WI38 (cell line): ENCODE measurements around the gene SMYD1.

Experiments
- H3K4me3 ChIP-seq: 2 replicates; pipeline ENCODE4 v1.5.1; 2011; ENCODE audit warnings: low read depth, mild to moderate bottlenecking, control low read depth, low read length
- CTCF ChIP-seq: IDR thresholded peaks from 2 replicates; pipeline ENCODE4 v1.5.1; 2012; ENCODE audit warnings: low read depth, mild to moderate bottlenecking, control low read depth, low read length

The SMYD1 gene

GRCh38 chr2:88058191-88058590 lies 9.4 kb upstream of the SMYD1 start:
- no peak for TF ChIP-seq CTCF
- H3K4me3 ChIP-seq: no peak overlapping the region

GRCh38 chr2:88059979-88060906 lies 7.4 kb upstream of the SMYD1 start:
- H3K4me3 ChIP-seq: no peak overlapping the region
- TF ChIP-seq CTCF: peak; percentile 78

GRCh38 chr2:88060907-88061275 lies 6.7 kb upstream of the SMYD1 start:
- TF ChIP-seq CTCF: no peak

GRCh38 chr2:88061295-88061694 lies 6.3 kb upstream of the SMYD1 start:
- no peak overlapping the region for H3K4me3 ChIP-seq
- no peak for TF ChIP-seq CTCF

More at GRCh38 chr2:88060907-88061275, 6.7 kb upstream of the SMYD1 start:
- no peak overlapping the region for H3K4me3 ChIP-seq

GRCh38 chr2:88066543-88066942 lies 1.1 kb upstream of the SMYD1 start:
- TF ChIP-seq CTCF: no peak
- no peak overlapping the region for H3K4me3 ChIP-seq

- TF ChIP-seq CTCF: no peak
Observed at GRCh38 chr2:88067189-88067588, 436 bp upstream of the SMYD1 start.

GRCh38 chr2:88068044-88068443 lies 419 bp downstream of the SMYD1 start:
- TF ChIP-seq CTCF: no peak
- no peak overlapping the region for H3K4me3 ChIP-seq

More at GRCh38 chr2:88067189-88067588, 436 bp upstream of the SMYD1 start:
- H3K4me3 ChIP-seq: no peak overlapping the region
